ENCODE results near the gene APOC4. TPM values are rescaled to one million over a fixed set of nuclear protein-coding genes. Genes with fewer than 3 reads are reported as not detected.
"Not testable (repeated sequence)": the region's sequence is repeated elsewhere in the genome, so short reads cannot be mapped to it uniquely, and the experiment has no call there.

APOC4 gene
- not detected in 2 replicates for total RNA-seq (2014; rRNA removed; shearing (Covaris generic))

- DNase-seq (ENCODE audit: low spot score), result no peak
Observed at GRCh38 chr19:44942067-44942571, at the start of gene APOC4. Gene APOC4, plus strand, starts transcription at chr19:44942237. Its CDS starts 41 bp downstream, at chr19:44942278.

- no peak for DNase-seq (ENCODE audit: low spot score)
Observed at GRCh38 chr19:44892932-44893331, 49.1 kb upstream of the APOC4 start.

GRCh38 chr19:44893332-44894051 is 48.5 kb upstream of the APOC4 start:
- DNase-seq (ENCODE audit: low spot score), result no peak

- no peak for DNase-seq (ENCODE audit: low spot score)
Observed at GRCh38 chr19:44894052-44894400, 48.0 kb upstream of the APOC4 start.

- DNase-seq (ENCODE audit: low spot score), result no peak
Observed at GRCh38 chr19:44894946-44895345, 47.1 kb upstream of the APOC4 start.

GRCh38 chr19:44897835-44898234 is 44.2 kb upstream of the APOC4 start:
- DNase-seq (ENCODE audit: low spot score), result no peak

GRCh38 chr19:44900328-44901244 is 41.5 kb upstream of the APOC4 start:
- DNase-seq (ENCODE audit: low spot score), result no peak

GRCh38 chr19:44903216-44903601 is 38.8 kb upstream of the APOC4 start:
- no peak for DNase-seq (ENCODE audit: low spot score)

- DNase-seq (ENCODE audit: low spot score), result peak; percentile 75
Observed at GRCh38 chr19:44903602-44904425, 38.2 kb upstream of the APOC4 start.

- peak; percentile 32 for DNase-seq (ENCODE audit: low spot score)
Observed at GRCh38 chr19:44904426-44904994, 37.5 kb upstream of the APOC4 start.

- DNase-seq (ENCODE audit: low spot score), result no peak
Observed at GRCh38 chr19:44905437-44906160, 36.4 kb upstream of the APOC4 start, which contains the start of gene APOE. Gene APOE, plus strand, starts transcription at chr19:44905796. Its CDS starts 829 bp downstream, at chr19:44906625.

GRCh38 chr19:44907613-44908012 is 34.4 kb upstream of the APOC4 start:
- no peak for DNase-seq (ENCODE audit: low spot score)

GRCh38 chr19:44908074-44908835 is 33.8 kb upstream of the APOC4 start:
- DNase-seq (ENCODE audit: low spot score), result no peak

- no peak for DNase-seq (ENCODE audit: low spot score)
Observed at GRCh38 chr19:44908836-44909261, 33.2 kb upstream of the APOC4 start.

- no peak for DNase-seq (ENCODE audit: low spot score)
Observed at GRCh38 chr19:44909775-44910174, 32.3 kb upstream of the APOC4 start.

- not testable (repeated sequence) for DNase-seq (ENCODE audit: low spot score)
Observed at GRCh38 chr19:44911896-44912295, 30.1 kb upstream of the APOC4 start.

GRCh38 chr19:44912854-44913253 is 29.2 kb upstream of the APOC4 start:
- DNase-seq (ENCODE audit: low spot score), result no peak

GRCh38 chr19:44913512-44914432 is 28.3 kb upstream of the APOC4 start:
- not testable (repeated sequence) for DNase-seq (ENCODE audit: low spot score)

Measured in HT-29 (cell line).